Suprapubic skin (tissue), 4 donors: ENCODE data around the gene LCN10.

Experiments used
- EP300 ChIP-seq: sonication (generic); formaldehyde crosslinking; IDR thresholded peaks from one replicate; pipeline ENCODE4 v1.6.1; 2017; ENCODE audit warnings: antibody characterized with exemption
- POLR2AphosphoS5 ChIP-seq, 3 donors: sonication (generic); formaldehyde crosslinking; IDR thresholded peaks; one replicate each; pipeline ENCODE4 v1.6.1; 2017; ENCODE audit warnings: antibody characterized with exemption in 3 of 3
- TF ChIP-seq, protein P1 (sequence below), 2 donors: fragments of 200-600 bp in 1 of 2; fragments of 450-650 bp in 1 of 2; sonication (generic) in 1 of 2; IDR thresholded peaks; one replicate each; pipeline ENCODE4 v1.5.1; 2016 to 2019; ENCODE audit warnings: antibody characterized with exemption in 2 of 2, mild to moderate bottlenecking in 1 of 2, moderate library complexity in 1 of 2

GRCh38 chr9:136762915-136763648, 20.3 kb upstream of the LCN10 start:
- TF ChIP-seq, protein P1, sequence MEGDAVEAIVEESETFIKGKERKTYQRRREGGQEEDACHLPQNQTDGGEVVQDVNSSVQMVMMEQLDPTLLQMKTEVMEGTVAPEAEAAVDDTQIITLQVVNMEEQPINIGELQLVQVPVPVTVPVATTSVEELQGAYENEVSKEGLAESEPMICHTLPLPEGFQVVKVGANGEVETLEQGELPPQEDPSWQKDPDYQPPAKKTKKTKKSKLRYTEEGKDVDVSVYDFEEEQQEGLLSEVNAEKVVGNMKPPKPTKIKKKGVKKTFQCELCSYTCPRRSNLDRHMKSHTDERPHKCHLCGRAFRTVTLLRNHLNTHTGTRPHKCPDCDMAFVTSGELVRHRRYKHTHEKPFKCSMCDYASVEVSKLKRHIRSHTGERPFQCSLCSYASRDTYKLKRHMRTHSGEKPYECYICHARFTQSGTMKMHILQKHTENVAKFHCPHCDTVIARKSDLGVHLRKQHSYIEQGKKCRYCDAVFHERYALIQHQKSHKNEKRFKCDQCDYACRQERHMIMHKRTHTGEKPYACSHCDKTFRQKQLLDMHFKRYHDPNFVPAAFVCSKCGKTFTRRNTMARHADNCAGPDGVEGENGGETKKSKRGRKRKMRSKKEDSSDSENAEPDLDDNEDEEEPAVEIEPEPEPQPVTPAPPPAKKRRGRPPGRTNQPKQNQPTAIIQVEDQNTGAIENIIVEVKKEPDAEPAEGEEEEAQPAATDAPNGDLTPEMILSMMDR (IDR thresholded peaks at IDR 0.05), result no peak
- no peak for TF ChIP-seq POLR2AphosphoS5 (IDR thresholded peaks at IDR 0.05)
- TF ChIP-seq EP300, result no peak
